GM12891 (cell line): Measurements from ENCODE around the gene BPIFA1.

Source experiments
- POLR2A ChIP-seq: IDR thresholded peaks from 2 replicates; pipeline ENCODE4 v1.6.1; 2011; ENCODE audit warnings: low read depth, low read length, control low read depth
- POLR2AphosphoS5 ChIP-seq: IDR thresholded peaks from 2 replicates; pipeline ENCODE4 v1.6.1; 2011; ENCODE audit warnings: low read depth, low read length, control low read depth
- TAF1 ChIP-seq: IDR thresholded peaks from 2 replicates; pipeline ENCODE4 v1.6.1; 2011; ENCODE audit warnings: low read depth, low read length, control low read depth

GRCh38 chr20:33229843-33230242 lies 6.0 kb upstream of the BPIFA1 start:
- TF ChIP-seq POLR2A (no peak), POLR2AphosphoS5 (no peak), TAF1 (no peak)
